ENCODE measurements around the gene UQCRFS1. TPM values are rescaled to one million over a fixed set of nuclear protein-coding genes. Genes with fewer than 3 reads are reported as not detected.
"Not testable (repeated sequence)": the region's sequence is repeated elsewhere in the genome, so short reads cannot be mapped to it uniquely, and the experiment has no call there.

Gene UQCRFS1
- 67.3 TPM for total RNA-seq

DNA sequence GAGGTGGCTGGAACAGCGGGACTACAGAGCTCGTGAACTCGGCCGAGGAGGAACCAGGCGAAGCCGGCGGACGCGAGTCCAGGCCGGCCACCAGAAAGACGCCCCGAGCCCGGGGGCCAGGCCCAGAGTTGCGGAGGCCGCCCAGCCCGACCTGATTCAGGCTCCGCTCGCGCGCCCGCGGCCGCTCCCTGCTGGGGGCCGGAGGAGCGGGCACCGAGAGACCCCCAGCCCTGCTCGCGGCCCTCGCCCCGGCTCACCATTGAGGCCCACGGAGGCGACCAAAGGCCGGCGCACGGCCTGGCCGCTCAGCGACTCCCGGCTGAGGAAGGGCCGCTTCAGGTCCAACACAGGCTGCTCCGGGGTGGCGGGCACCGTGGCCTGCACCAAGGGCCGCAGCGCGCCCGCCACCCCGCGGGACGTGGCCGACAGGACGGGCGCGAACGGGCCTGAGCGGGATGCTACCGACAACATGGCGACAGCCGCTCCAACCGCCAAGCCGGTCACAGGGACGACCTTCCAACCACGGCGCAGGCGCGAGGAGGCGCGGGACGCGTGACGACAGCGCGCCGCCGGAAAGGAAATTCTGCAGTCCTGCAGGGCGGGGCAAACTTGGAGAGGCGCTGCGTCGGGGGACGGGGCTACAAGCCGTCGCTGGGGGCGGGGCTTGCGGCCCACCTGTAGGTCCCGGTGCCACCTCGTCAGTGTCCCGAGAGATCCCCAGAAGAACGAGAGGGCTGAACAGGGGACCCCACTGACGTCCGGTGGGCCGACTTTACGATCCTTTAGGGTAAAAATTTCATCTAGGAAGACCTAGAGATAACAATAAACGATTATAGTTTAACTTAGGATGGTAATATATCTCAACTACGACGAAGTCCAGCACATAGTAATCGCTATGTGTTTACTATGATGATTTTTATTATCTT is at the start of gene UQCRFS1:
Gene UQCRFS1, minus strand, starts transcription at position 504 of the 926 bp plus-strand sequence. Its CDS starts 33 bp downstream, at position 471.
- peak; percentile 98 for DNase-seq

DNA sequence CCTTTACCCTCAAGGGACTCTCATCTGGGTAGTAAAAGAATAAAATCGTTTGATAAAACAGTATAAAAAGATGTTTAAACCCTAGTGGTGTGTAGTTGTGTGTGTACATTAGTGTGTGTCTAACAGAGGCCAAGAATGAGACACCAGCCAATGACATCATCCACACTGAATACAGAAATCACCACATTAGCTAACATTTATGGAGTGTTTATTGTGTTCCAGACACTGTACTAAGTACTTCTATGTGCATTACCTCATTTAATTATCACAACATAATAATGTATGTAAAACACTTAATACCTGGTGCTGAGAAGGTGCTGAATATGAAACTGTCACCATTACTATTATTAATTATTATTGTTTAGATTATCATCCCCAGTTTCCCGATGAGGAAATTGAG is 49.1 kb upstream of the UQCRFS1 start:
- no peak for DNase-seq

DNA sequence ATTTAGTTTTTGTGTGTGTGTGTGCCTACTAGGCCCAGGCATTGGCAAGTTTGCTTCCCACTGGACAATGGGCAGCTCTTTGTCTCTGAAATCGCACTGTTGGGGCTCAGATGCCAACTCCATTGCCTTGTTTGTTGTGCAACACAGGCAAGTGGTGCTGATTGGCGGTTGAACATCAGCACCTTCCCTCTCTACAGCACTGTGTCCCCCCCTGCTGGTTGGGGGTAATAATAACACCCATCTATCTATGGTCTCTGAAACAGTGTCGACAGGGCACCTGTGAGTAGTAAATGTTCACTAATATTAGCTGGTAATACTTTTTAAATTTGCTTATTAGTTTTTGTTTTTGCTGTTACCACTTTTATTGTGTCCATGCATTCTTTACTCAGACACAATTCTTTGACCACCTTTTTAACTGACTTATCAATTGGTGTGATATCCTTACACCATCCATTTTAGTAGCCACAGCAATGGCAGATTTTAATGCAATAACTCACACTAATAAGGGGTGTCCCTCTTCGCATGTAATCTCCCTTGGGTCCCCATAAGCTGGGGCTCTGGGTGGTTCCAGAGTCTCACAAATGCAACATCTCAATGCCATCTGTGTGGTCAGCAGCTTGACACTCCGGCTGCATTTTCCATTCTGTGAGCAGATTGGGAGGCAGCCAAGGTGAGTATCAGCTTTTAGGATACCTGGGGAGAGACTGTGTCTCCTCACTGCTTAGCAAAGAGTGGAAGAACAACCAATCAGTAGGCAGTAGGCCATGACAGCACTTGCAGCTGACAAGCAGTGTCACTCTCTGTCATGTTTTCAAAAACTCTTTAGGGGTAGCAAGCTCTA is 47.7 kb upstream of the UQCRFS1 start:
- peak; percentile 51 for DNase-seq

- DNase-seq = no peak
Observed at GRCh38 chr19:29259867-29260281, 46.9 kb upstream of the UQCRFS1 start.

DNA sequence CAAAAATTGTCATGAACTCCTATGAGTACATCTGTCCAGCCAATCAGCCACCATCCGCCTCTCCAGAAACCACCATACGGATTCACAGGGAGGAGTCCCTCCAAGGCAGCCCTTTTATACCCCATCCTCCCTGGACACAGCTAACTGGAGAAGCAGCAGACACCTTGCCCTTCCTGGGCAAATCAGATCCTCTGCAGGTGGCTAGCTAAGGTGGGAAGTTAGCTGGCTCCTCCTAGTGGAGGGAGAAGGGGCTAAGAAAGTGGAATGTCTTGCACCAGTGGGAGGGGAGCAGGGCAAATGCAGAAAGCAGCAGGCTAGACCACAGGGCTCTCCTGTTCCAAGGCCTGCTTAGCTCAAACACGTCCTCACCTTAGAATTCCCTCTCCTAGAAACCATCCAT is 46.2 kb upstream of the UQCRFS1 start:
- no peak for DNase-seq

- no peak for DNase-seq
Observed at GRCh38 chr19:29256516-29256915, 43.6 kb upstream of the UQCRFS1 start.

- no peak for DNase-seq
Observed at GRCh38 chr19:29255912-29256311, 43.0 kb upstream of the UQCRFS1 start.

- no peak for DNase-seq
Observed at GRCh38 chr19:29255006-29255405, 42.1 kb upstream of the UQCRFS1 start.

DNA sequence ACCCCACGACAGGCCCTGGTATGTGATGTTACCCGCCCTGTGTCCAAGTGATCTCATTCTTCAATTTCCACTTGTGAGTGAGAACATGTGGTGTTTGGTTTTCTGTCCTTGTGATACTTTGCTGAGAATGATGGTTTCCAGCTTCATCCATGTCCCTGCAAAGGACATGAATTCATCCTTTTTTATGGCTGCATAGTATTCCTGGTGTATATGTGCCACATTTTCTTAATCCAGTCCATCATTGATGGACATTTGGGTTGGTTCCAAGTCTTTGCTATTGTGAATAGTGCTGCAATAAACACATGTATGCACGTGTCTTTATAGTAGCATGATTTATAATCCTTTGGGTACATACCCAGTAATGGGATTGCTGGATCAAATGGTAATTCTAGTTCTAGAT is 36.8 kb upstream of the UQCRFS1 start:
- not testable (repeated sequence) for DNase-seq

DNA sequence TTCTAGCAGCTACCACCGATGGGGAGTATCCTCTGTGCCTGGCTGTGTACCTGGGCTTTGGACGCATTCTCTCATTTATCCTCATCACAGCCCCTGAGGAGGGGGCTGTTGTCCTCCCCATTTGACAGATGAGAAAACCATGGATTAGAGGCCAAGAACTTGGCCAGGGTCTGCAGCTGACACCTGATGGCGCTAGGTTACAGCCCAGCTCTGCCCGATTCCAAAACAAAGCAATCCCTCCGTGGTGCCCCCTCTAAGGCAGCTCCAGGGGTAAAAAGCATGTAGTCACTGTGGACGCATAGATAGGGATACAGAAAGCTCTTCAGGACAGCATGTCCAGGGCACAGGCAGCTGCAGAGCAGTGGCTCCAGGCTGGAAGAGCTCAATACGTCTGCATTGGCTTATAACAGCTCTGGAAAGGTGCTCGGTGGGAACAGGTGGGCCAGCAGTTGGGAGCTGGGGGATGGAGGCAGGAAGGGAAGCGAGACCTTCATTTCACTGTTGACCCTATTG is 35.4 kb upstream of the UQCRFS1 start:
- DNase-seq = no peak

DNA sequence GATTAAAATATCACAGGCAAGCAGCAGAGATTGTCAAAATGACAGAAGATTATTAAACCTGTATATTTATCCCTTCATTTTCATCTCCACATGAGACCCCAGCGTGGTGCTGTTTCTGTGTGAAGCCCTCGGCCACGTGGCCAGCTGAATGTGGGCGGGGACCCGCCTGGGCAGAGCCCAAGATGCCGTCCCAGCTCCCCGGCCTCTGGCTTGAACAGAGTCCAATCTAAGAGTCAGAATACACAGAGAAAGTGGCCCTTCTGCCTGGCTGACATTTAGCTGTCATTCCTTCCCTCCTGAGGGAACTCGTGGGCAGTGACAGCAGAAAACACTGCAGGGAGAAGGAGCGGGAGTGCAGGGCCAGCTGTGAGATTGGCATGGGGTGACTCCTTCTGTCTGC is 34.9 kb upstream of the UQCRFS1 start:
- peak; percentile 41 for DNase-seq

- no peak for DNase-seq
Observed at GRCh38 chr19:29247471-29247870, 34.5 kb upstream of the UQCRFS1 start.

- DNase-seq = peak; percentile 5
Observed at GRCh38 chr19:29247051-29247450, 34.1 kb upstream of the UQCRFS1 start.

- peak; percentile 77 for DNase-seq
Observed at GRCh38 chr19:29245215-29245614, 32.3 kb upstream of the UQCRFS1 start.

DNA sequence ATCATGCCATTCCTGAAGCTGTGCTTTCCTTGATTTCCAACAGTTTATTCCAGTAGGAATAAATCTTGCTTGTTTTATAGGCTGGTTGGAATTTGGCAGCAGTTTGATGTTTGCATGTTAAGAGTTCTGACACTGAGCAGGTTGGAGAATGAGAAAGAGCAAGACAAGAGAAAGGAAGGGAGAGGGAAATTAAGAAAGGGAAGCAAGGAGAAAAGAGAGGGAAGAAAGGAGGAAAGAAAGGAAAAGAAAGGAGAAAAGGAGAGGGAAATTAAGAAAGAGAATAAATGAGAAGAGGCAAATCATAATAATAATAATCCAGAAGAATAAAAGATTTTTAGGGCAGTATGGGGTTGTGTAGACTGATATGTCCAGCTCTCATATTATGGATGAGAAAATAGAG is 28.4 kb upstream of the UQCRFS1 start:
- no peak for DNase-seq

DNA sequence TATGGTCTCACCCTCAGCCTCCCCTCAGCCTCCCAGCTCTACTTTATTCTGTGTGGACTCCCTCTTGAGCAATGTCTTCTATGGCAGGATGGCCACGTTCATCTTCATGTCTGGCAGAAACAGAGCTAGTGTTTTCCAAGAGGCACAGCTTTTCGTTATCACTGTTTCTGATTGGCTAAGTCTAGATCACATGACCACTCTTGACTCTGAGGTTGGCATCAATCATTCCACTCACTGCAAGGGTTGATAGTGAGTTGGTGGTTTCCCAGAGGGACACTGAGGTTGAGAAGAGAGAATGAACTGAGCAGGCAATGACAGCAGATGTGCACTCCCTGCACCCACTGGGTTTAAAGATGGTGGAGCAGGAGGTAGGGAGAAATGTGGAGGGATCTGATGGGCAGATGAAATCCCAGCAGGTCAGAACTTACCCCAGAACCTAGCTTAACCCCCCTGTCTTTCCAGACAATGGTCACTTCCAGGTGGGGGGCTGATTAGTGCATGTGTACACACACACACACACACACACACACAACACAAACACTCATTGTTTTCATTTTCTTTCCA is 26.3 kb upstream of the UQCRFS1 start:
- no peak for DNase-seq

GRCh38 chr19:29233591-29233990 is 20.6 kb upstream of the UQCRFS1 start:
- no peak for DNase-seq

- no peak for DNase-seq
Observed at GRCh38 chr19:29232315-29232852, 19.4 kb upstream of the UQCRFS1 start.

- DNase-seq = not testable (repeated sequence)
Observed at GRCh38 chr19:29231306-29231705, 18.4 kb upstream of the UQCRFS1 start.

DNA sequence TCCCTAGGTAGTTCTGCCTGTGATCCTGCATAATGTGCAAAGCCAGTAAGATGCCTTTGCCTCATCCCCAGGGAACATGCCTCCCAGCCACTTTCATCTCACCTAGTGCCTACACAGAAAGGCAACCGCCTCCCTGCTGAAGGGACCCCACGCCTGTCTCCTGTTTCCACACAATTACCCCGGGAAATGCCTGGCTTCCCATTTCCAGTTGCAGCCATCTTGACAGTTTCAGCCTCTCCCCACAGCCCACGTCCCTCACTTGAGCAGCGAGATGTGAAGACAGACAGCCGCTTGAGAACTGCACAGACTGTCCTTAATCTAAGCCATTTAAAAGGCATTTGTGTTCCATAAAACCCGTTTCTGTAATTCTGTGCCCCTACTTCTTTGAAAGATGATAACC is 4.7 kb upstream of the UQCRFS1 start:
- no peak for DNase-seq

- no peak for DNase-seq
Observed at GRCh38 chr19:29216021-29216420, 3.1 kb upstream of the UQCRFS1 start.

- no peak for DNase-seq
Observed at GRCh38 chr19:29215322-29215845, 2.4 kb upstream of the UQCRFS1 start.

All from tongue (tissue), 2 donors.